D721Med (cell line): ENCODE results near the gene MYO15B.

Experiments
- DNase-seq: peaks from one replicate; pipeline ENCODE4 v3.0.0; 2011; ENCODE audit warnings: low spot score; ENCODE audit not compliant: insufficient read length
- FAIRE-seq: peaks from 2 replicates; lab custom pipeline; 2011; peaks lifted over from hg19 to GRCh38; lab: Jason Lieb, UNC
- CTCF ChIP-seq: IDR thresholded peaks from 2 replicates; pipeline ENCODE4 v1.5.1; 2012; ENCODE audit warnings: mild to moderate bottlenecking, control low read depth; ENCODE audit not compliant: insufficient read depth; ENCODE audit errors: missing control alignments

Gene MYO15B

GRCh38 chr17:75565618-75566017, 22.0 kb upstream of the MYO15B start:
- no peak for TF ChIP-seq CTCF
- FAIRE-seq (no peak), DNase-seq (no peak)

GRCh38 chr17:75566416-75566815, 21.2 kb upstream of the MYO15B start:
- FAIRE-seq (no peak), DNase-seq (no peak)
- no peak for TF ChIP-seq CTCF

GRCh38 chr17:75566834-75567233, 20.8 kb upstream of the MYO15B start:
- no peak for TF ChIP-seq CTCF
- FAIRE-seq = no peak
- DNase-seq = no peak

GRCh38 chr17:75568412-75569255, 19.0 kb upstream of the MYO15B start:
- FAIRE-seq (no peak), DNase-seq (no peak)

GRCh38 chr17:75570034-75570676, 17.4 kb upstream of the MYO15B start:
- no peak for TF ChIP-seq CTCF
- no peak for DNase-seq
- FAIRE-seq = no peak

More at GRCh38 chr17:75568412-75569255, 19.0 kb upstream of the MYO15B start:
- TF ChIP-seq CTCF = no peak

GRCh38 chr17:75570772-75571171, 16.8 kb upstream of the MYO15B start:
- DNase-seq (no peak), FAIRE-seq (no peak)
- no peak for TF ChIP-seq CTCF

- FAIRE-seq = no peak
- TF ChIP-seq CTCF = no peak
- DNase-seq = no peak
Observed at GRCh38 chr17:75571197-75571884, 16.3 kb upstream of the MYO15B start.
